ENCODE results near the gene TMCC3. TPM values are rescaled to one million over a fixed set of nuclear protein-coding genes. Genes with fewer than 3 reads are reported as not detected.

TMCC3 gene
- total RNA-seq, 1 donor from 2014 or later = 0.65 TPM

GRCh38 chr12:94663702-94664101 is 13.3 kb upstream of the TMCC3 start:
- H3K36me3 Mint-ChIP-seq (ENCODE audit: low read depth) = no peaks in the 10 kb centered on the region
- H3K4me3 Mint-ChIP-seq (ENCODE audit: unreplicated experiment) = no peak overlapping the region
- DNase-seq (ENCODE audit: low spot score) = no peak
- no peaks in the 10 kb centered on the region for H3K9me3 Mint-ChIP-seq (ENCODE audit: low read depth)
- peaks cover 26% of the 10 kb centered on the region for H3K27me3 Mint-ChIP-seq (ENCODE audit: low read depth)
- no peaks in the 10 kb centered on the region for H3K4me1 Mint-ChIP-seq (ENCODE audit: low read depth)
- no peak for TF ChIP-seq CTCF (IDR thresholded peaks at IDR 0.05)
- no peak overlapping the region for H3K27ac Mint-ChIP-seq (ENCODE audit: unreplicated experiment)

GRCh38 chr12:94663071-94663470 is 12.7 kb upstream of the TMCC3 start:
- Mint-ChIP-seq H3K9me3 (ENCODE audit: low read depth) (no peaks in the 10 kb centered on the region), H3K4me3 (ENCODE audit: unreplicated experiment) (no peak overlapping the region), H3K27me3 (ENCODE audit: low read depth) (peaks cover 27% of the 10 kb centered on the region), H3K4me1 (ENCODE audit: low read depth) (no peaks in the 10 kb centered on the region), H3K36me3 (ENCODE audit: low read depth) (no peaks in the 10 kb centered on the region), H3K27ac (ENCODE audit: unreplicated experiment) (no peak overlapping the region)
- DNase-seq (ENCODE audit: low spot score) = no peak
- TF ChIP-seq CTCF (IDR thresholded peaks at IDR 0.05) = no peak

GRCh38 chr12:94660436-94660835 is 10.1 kb upstream of the TMCC3 start:
- TF ChIP-seq CTCF (IDR thresholded peaks at IDR 0.05) = no peak
- no peaks in the 10 kb centered on the region for H3K9me3 Mint-ChIP-seq (ENCODE audit: low read depth)

GRCh38 chr12:94659346-94659930 is 9.1 kb upstream of the TMCC3 start:
- DNase-seq (ENCODE audit: low spot score) = no peak
- H3K27me3 Mint-ChIP-seq (ENCODE audit: low read depth) = peaks cover 10% of the 10 kb centered on the region

More at GRCh38 chr12:94660436-94660835, 10.1 kb upstream of the TMCC3 start:
- Mint-ChIP-seq H3K36me3 (ENCODE audit: low read depth) (no peaks in the 10 kb centered on the region), H3K4me1 (ENCODE audit: low read depth) (no peaks in the 10 kb centered on the region), H3K27me3 (ENCODE audit: low read depth) (peaks cover 12% of the 10 kb centered on the region), H3K4me3 (ENCODE audit: unreplicated experiment) (no peak overlapping the region), H3K27ac (ENCODE audit: unreplicated experiment) (no peak overlapping the region)
- no peak for DNase-seq (ENCODE audit: low spot score)

GRCh38 chr12:94658931-94659330 is 8.6 kb upstream of the TMCC3 start:
- no peak for DNase-seq (ENCODE audit: low spot score)
- no peak overlapping the region for H3K27ac Mint-ChIP-seq (ENCODE audit: unreplicated experiment)
- no peaks in the 10 kb centered on the region for H3K9me3 Mint-ChIP-seq (ENCODE audit: low read depth)
- H3K4me1 Mint-ChIP-seq (ENCODE audit: low read depth) = no peaks in the 10 kb centered on the region
- peaks cover 10% of the 10 kb centered on the region for H3K27me3 Mint-ChIP-seq (ENCODE audit: low read depth)
- TF ChIP-seq CTCF (IDR thresholded peaks at IDR 0.05) = no peak
- no peak overlapping the region for H3K4me3 Mint-ChIP-seq (ENCODE audit: unreplicated experiment)
- H3K36me3 Mint-ChIP-seq (ENCODE audit: low read depth) = no peaks in the 10 kb centered on the region

More at GRCh38 chr12:94659346-94659930, 9.1 kb upstream of the TMCC3 start:
- Mint-ChIP-seq H3K4me1 (ENCODE audit: low read depth) (no peaks in the 10 kb centered on the region), H3K4me3 (ENCODE audit: unreplicated experiment) (no peak overlapping the region), H3K27ac (ENCODE audit: unreplicated experiment) (no peak overlapping the region), H3K9me3 (ENCODE audit: low read depth) (no peaks in the 10 kb centered on the region), H3K36me3 (ENCODE audit: low read depth) (no peaks in the 10 kb centered on the region)
- TF ChIP-seq CTCF (IDR thresholded peaks at IDR 0.05) = no peak
